Measurements from ENCODE around the gene NR5A2.

Gene NR5A2

GRCh38 chr1:200207711-200208126 is 180.2 kb downstream of the NR5A2 start:
- DNase-seq, result no peak

GRCh38 chr1:200211157-200211556 is 183.6 kb downstream of the NR5A2 start:
- no peak for DNase-seq

- no peak for DNase-seq
Observed at GRCh38 chr1:200213392-200213791, 185.9 kb downstream of the NR5A2 start.

- DNase-seq, result no peak
Observed at GRCh38 chr1:200213921-200214320, 186.4 kb downstream of the NR5A2 start.

GRCh38 chr1:200215350-200215749 is 187.8 kb downstream of the NR5A2 start:
- no peak for DNase-seq

GRCh38 chr1:200217703-200218102 is 190.2 kb downstream of the NR5A2 start:
- DNase-seq, result no peak

GRCh38 chr1:200221614-200222282 is 194.2 kb downstream of the NR5A2 start:
- DNase-seq, result no peak

- no peak for DNase-seq
Observed at GRCh38 chr1:200223207-200223606, 195.7 kb downstream of the NR5A2 start.

- DNase-seq, result no peak
Observed at GRCh38 chr1:200223613-200224012, 196.1 kb downstream of the NR5A2 start.

GRCh38 chr1:200224315-200224714 is 196.8 kb downstream of the NR5A2 start:
- no peak for DNase-seq

GRCh38 chr1:200226268-200226968 is 198.9 kb downstream of the NR5A2 start:
- no peak for DNase-seq

- DNase-seq, result no peak
Observed at GRCh38 chr1:200226969-200227303, 199.4 kb downstream of the NR5A2 start.
